ENCODE measurements around the gene EMILIN3. TPM values are rescaled to one million over a fixed set of nuclear protein-coding genes. Genes with fewer than 3 reads are reported as not detected.

The EMILIN3 gene
- total RNA-seq, 1 experiment from 2014 or later = not detected

DNA sequence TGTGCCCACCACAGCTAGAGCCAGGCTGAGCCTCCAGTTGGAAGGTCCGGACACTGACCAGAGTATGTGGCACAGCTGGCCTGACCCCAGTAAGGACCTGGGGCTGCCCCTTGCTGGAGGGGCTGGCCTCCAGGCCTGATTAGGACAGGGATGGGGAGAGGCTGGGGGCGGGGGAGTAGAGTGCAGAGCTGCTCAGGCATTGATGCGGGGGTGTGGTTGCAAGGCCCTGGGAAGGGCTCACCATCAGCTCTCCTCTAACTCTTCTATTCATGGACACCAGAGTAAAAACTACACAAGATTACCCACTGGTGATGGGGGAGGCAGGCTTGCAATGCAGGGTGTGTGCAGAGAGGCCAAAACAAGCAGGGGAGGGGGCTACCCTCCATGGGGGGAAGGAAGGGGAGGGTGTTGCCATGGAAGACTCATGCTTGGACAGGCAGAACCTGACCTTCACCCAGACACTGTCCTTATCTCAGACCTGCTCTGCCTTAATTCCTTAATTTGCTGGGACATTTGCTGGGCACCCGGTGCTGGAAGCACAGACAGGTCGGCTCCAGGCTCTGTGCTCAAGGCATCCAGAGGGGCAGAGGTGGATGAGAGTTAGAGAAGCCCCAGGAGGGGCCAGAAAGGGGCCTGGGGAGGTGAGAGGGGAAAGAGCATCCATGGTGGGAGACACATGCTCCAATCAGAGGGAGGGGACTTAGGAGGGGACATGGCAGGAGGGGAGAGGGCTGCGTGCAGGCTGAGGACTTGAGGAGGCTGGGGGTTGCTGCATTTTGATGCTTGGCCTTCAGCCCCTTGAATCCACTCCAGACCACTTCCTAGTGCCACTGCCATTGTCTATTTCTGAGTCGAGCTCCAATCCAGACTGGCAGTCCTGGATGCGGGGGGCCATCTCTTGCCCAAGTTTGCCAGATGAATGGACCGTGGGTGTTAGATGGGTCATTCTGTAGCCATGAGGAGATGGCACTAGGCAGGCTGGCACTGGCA lies 7.6 kb upstream of the EMILIN3 start:
- DNase-seq = no peak
- Histone ChIP-seq H3K79me2 (ENCODE audit: low read length) (no peaks in the 10 kb centered on the region), H3K4me2 (ENCODE audit: low read depth, low read length, poor library complexity, severe bottlenecking) (no peak overlapping the region), H2AFZ (ENCODE audit: low read length) (no peak overlapping the region), H3K36me3 (ENCODE audit: insufficient read depth, low read length) (no peaks in the 10 kb centered on the region), H3K9me2 (replicated peaks; ENCODE audit: insufficient read depth, low read length) (no peaks in the 10 kb centered on the region), H3K9ac (ENCODE audit: low read length) (no peak overlapping the region), H3K4me1 (ENCODE audit: low read length) (no peaks in the 10 kb centered on the region), H3K9me3 (ENCODE audit: low read length) (no peaks in the 10 kb centered on the region), H4K20me1 (ENCODE audit: insufficient read depth, low read depth, low read length) (no peaks in the 10 kb centered on the region), H3K4me3 (ENCODE audit: low read length) (no peak overlapping the region), H3K27me3 (ENCODE audit: low read length) (no peaks in the 10 kb centered on the region), H3K27ac (ENCODE audit: low read length) (no peak overlapping the region)

DNA sequence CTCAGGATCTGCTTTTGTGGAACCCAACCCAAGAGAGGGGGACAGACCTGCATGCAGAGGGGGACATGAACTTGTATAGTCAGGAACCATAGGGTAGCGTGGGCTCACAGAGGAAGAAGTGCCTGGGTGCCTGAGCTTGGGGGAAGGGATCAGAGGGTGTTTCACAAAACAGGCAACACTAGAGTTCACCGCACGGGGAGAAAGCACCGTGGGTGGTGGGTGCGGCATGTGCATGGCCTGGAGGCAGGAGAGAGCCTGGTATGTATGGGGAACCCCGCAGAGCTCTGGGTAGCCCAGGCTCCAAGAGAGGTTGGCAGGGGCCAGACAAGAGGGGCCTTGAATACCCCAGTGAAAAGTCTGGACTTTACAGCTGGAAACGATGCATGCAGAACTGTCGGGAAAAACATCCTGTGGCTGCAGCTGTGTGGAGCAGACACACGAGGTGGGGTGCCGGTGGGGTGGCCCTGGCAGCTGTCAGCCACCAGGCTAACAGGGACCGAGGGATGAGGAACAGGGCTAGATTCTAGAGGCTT lies 6.7 kb upstream of the EMILIN3 start:
- Histone ChIP-seq H3K9ac (ENCODE audit: low read length) (no peak overlapping the region), H3K79me2 (ENCODE audit: low read length) (no peaks in the 10 kb centered on the region)

DNA sequence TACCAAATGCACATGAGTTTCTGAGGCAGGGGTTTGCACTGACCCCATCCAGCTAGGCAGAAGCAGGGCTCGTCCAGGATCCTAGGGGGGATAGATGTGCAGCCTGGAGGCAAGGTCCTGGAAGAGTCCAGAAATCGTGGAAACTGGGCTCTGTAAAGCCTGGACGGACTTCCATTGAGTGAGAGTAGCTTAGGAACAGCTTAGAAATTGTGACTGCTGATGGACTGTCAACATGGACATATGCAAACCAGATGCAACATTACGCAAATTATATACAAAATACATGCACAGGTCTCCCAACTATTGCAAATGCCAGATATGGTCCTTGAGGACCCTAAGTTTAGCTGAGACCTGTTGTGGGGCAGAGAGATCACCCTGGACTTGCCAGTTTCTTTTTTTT lies 4.8 kb upstream of the EMILIN3 start:
- no peaks in the 10 kb centered on the region for H3K36me3 ChIP-seq (ENCODE audit: insufficient read depth, low read length)
- H3K27me3 ChIP-seq (ENCODE audit: low read length) = no peaks in the 10 kb centered on the region
- H3K9ac ChIP-seq (ENCODE audit: low read length) = no peak overlapping the region
- H3K9me2 ChIP-seq (replicated peaks; ENCODE audit: insufficient read depth, low read length) = no peaks in the 10 kb centered on the region
- H4K20me1 ChIP-seq (ENCODE audit: insufficient read depth, low read depth, low read length) = no peaks in the 10 kb centered on the region
- no peaks in the 10 kb centered on the region for H3K4me1 ChIP-seq (ENCODE audit: low read length)
- no peaks in the 10 kb centered on the region for H3K9me3 ChIP-seq (ENCODE audit: low read length)
- H3K79me2 ChIP-seq (ENCODE audit: low read length) = no peaks in the 10 kb centered on the region
- H3K4me3 ChIP-seq (ENCODE audit: low read length) = no peak overlapping the region
- no peak overlapping the region for H3K4me2 ChIP-seq (ENCODE audit: low read depth, low read length, poor library complexity, severe bottlenecking)
- no peak overlapping the region for H3K27ac ChIP-seq (ENCODE audit: low read length)
- no peak for DNase-seq
- H2AFZ ChIP-seq (ENCODE audit: low read length) = no peak overlapping the region

More for the DNA sequence above, 6.7 kb upstream of the EMILIN3 start:
- Histone ChIP-seq H2AFZ (ENCODE audit: low read length) (no peak overlapping the region), H3K4me1 (ENCODE audit: low read length) (no peaks in the 10 kb centered on the region), H3K9me3 (ENCODE audit: low read length) (no peaks in the 10 kb centered on the region), H3K27me3 (ENCODE audit: low read length) (no peaks in the 10 kb centered on the region), H3K36me3 (ENCODE audit: insufficient read depth, low read length) (no peaks in the 10 kb centered on the region), H3K4me3 (ENCODE audit: low read length) (no peak overlapping the region), H3K27ac (ENCODE audit: low read length) (no peak overlapping the region), H4K20me1 (ENCODE audit: insufficient read depth, low read depth, low read length) (no peaks in the 10 kb centered on the region), H3K9me2 (replicated peaks; ENCODE audit: insufficient read depth, low read length) (no peaks in the 10 kb centered on the region), H3K4me2 (ENCODE audit: low read depth, low read length, poor library complexity, severe bottlenecking) (no peak overlapping the region)
- DNase-seq = no peak

DNA sequence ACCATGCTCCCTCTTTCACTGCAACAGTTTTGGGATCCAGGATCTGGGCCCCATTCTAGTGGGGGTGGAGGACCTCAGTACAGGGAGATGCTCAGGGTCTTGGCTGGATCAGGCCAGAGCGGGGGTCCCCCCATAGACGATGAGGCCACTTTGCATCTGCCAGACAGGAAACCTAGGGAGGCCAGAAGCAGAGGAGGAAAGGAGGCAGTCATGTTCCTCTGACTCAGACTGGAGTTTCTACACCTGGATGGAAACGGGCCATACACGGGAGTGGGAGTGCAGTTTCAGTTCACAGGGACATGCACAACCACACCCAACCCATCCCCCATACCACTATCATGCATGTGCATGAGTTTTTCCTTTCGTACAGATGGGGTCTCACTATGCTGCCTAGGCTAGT lies 3.6 kb upstream of the EMILIN3 start:
- H3K9ac ChIP-seq (ENCODE audit: low read length) = no peak overlapping the region
- H3K79me2 ChIP-seq (ENCODE audit: low read length) = no peaks in the 10 kb centered on the region
- H2AFZ ChIP-seq (ENCODE audit: low read length) = no peak overlapping the region
- H3K27ac ChIP-seq (ENCODE audit: low read length) = no peak overlapping the region
- no peak overlapping the region for H3K4me2 ChIP-seq (ENCODE audit: low read depth, low read length, poor library complexity, severe bottlenecking)
- H3K4me1 ChIP-seq (ENCODE audit: low read length) = no peaks in the 10 kb centered on the region
- H3K9me2 ChIP-seq (replicated peaks; ENCODE audit: insufficient read depth, low read length) = no peaks in the 10 kb centered on the region
- no peak overlapping the region for H3K4me3 ChIP-seq (ENCODE audit: low read length)
- no peaks in the 10 kb centered on the region for H4K20me1 ChIP-seq (ENCODE audit: insufficient read depth, low read depth, low read length)
- H3K9me3 ChIP-seq (ENCODE audit: low read length) = no peaks in the 10 kb centered on the region
- no peaks in the 10 kb centered on the region for H3K27me3 ChIP-seq (ENCODE audit: low read length)
- no peak for DNase-seq
- H3K36me3 ChIP-seq (ENCODE audit: insufficient read depth, low read length) = no peaks in the 10 kb centered on the region

DNA sequence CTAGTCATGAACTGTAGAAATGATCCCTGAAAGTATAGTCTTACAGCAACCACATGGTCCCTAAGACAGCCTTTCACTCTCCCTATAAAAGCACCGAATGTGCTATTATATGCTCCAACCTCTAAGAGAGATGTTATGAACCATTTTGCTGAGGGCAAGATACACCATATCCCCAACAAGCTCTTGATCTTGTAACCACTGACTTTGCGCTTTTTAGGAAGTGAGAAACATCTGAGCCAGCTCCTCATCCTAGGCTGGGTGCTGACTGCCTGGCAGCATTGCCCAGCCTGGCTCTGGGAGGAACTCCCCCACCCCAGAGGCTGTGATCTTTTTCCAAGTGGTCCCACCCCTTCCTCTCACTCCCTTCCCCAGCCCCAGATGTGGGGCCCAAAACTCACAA lies 3.1 kb upstream of the EMILIN3 start:
- Histone ChIP-seq H4K20me1 (ENCODE audit: insufficient read depth, low read depth, low read length) (no peaks in the 10 kb centered on the region), H2AFZ (ENCODE audit: low read length) (no peak overlapping the region), H3K79me2 (ENCODE audit: low read length) (no peaks in the 10 kb centered on the region), H3K4me3 (ENCODE audit: low read length) (no peak overlapping the region), H3K9me2 (replicated peaks; ENCODE audit: insufficient read depth, low read length) (no peaks in the 10 kb centered on the region), H3K27ac (ENCODE audit: low read length) (no peak overlapping the region), H3K9me3 (ENCODE audit: low read length) (no peaks in the 10 kb centered on the region), H3K27me3 (ENCODE audit: low read length) (no peaks in the 10 kb centered on the region), H3K36me3 (ENCODE audit: insufficient read depth, low read length) (no peaks in the 10 kb centered on the region), H3K9ac (ENCODE audit: low read length) (no peak overlapping the region), H3K4me1 (ENCODE audit: low read length) (no peaks in the 10 kb centered on the region), H3K4me2 (ENCODE audit: low read depth, low read length, poor library complexity, severe bottlenecking) (no peak overlapping the region)
- DNase-seq = no peak

DNA sequence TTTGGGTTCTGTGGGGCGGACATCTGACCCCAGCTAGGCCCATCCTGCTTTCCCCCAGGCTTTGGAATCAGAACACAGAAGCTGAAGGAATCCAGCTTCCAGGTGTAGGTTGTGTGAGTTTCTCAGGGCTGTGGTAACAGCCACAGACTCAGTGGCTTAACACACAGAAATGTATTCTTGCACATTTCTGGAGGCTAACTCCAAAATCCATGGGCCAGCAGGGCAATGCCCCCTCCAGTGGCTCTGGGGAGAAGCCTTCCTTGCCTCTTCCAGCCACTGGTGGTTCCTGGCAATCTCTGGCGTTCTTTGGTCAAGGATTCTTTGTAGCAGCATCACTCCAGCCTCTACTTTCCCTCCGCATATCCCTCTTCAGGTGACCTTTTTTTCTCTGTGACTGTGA lies 1.3 kb upstream of the EMILIN3 start:
- no peak overlapping the region for H3K4me3 ChIP-seq (ENCODE audit: low read length)
- no peak overlapping the region for H3K9ac ChIP-seq (ENCODE audit: low read length)
- no peaks in the 10 kb centered on the region for H3K36me3 ChIP-seq (ENCODE audit: insufficient read depth, low read length)
- H3K4me2 ChIP-seq (ENCODE audit: low read depth, low read length, poor library complexity, severe bottlenecking) = no peak overlapping the region
- H3K27ac ChIP-seq (ENCODE audit: low read length) = no peak overlapping the region
- no peaks in the 10 kb centered on the region for H3K27me3 ChIP-seq (ENCODE audit: low read length)
- H3K4me1 ChIP-seq (ENCODE audit: low read length) = no peaks in the 10 kb centered on the region
- no peaks in the 10 kb centered on the region for H3K9me2 ChIP-seq (replicated peaks; ENCODE audit: insufficient read depth, low read length)
- H3K9me3 ChIP-seq (ENCODE audit: low read length) = no peaks in the 10 kb centered on the region
- no peaks in the 10 kb centered on the region for H3K79me2 ChIP-seq (ENCODE audit: low read length)
- no peak overlapping the region for H2AFZ ChIP-seq (ENCODE audit: low read length)
- DNase-seq = no peak
- H4K20me1 ChIP-seq (ENCODE audit: insufficient read depth, low read depth, low read length) = no peaks in the 10 kb centered on the region

DNA sequence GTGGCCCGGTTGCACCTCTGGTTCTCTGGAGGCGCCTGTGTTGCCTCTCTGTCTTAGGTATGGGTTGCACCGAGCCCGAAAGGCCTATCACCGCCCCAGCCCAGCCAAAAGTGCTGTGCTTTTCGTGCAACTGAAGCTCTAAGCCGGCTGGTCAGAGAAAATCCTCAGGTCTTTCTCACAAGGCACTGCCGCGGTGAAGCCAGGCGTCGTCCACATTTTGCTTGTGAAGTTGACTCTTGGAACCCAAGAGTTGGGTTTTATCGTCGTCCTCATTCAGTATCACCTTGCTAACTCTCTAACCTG lies 726 bp upstream of the EMILIN3 start:
- Histone ChIP-seq H3K9me3 (ENCODE audit: low read length) (no peaks in the 10 kb centered on the region), H3K27me3 (ENCODE audit: low read length) (no peaks in the 10 kb centered on the region), H3K4me2 (ENCODE audit: low read depth, low read length, poor library complexity, severe bottlenecking) (no peak overlapping the region), H2AFZ (ENCODE audit: low read length) (no peak overlapping the region), H3K9ac (ENCODE audit: low read length) (no peak overlapping the region), H3K4me1 (ENCODE audit: low read length) (no peaks in the 10 kb centered on the region), H4K20me1 (ENCODE audit: insufficient read depth, low read depth, low read length) (no peaks in the 10 kb centered on the region), H3K36me3 (ENCODE audit: insufficient read depth, low read length) (no peaks in the 10 kb centered on the region), H3K79me2 (ENCODE audit: low read length) (no peaks in the 10 kb centered on the region), H3K9me2 (replicated peaks; ENCODE audit: insufficient read depth, low read length) (no peaks in the 10 kb centered on the region), H3K27ac (ENCODE audit: low read length) (no peak overlapping the region), H3K4me3 (ENCODE audit: low read length) (no peak overlapping the region)
- DNase-seq = no peak

DNA sequence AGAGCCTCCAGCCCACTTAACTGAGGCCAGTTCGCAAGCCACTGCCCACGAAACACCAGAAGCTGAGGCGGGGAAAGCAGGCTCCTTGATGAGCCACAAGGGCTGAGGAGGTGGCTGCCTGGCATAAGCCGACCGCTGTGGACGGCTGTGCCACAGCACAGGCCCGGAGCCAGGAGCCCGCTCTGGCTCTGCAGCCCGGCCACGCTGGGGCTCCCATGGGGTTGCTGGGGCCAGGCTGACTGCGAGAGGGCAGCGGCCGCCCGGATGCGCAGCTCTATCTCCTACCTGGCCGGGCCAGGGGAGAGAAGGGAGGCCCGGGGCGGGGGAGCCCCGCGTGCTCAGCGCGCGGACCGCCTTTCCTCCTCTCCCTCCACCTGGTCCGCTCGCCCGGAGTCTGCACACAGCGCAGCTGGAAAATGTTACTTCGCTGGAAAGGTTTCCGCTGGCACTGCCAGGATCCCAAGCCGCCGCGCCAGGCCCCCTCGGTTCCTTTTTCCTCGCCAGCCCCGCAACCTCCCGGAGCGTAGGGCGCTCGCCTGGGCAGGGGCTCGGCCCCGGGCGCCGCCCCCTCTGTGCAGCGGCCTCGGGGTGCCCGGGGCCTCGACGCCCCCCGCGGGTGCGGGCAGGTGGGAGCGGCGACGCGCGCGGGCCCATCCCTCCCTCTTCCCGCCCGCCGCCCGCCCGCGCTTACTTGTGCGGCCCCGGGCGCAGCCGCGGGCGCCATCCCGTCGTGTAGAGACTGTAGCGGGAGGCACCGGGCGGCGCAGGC lies 657 bp downstream of the EMILIN3 start:
- Histone ChIP-seq H3K27ac (ENCODE audit: low read length) (no peak overlapping the region), H3K79me2 (ENCODE audit: low read length) (no peaks in the 10 kb centered on the region), H3K4me3 (ENCODE audit: low read length) (no peak overlapping the region), H3K27me3 (ENCODE audit: low read length) (no peaks in the 10 kb centered on the region), H3K4me1 (ENCODE audit: low read length) (no peaks in the 10 kb centered on the region), H3K36me3 (ENCODE audit: insufficient read depth, low read length) (no peaks in the 10 kb centered on the region), H3K9ac (ENCODE audit: low read length) (no peak overlapping the region), H2AFZ (ENCODE audit: low read length) (no peak overlapping the region), H4K20me1 (ENCODE audit: insufficient read depth, low read depth, low read length) (no peaks in the 10 kb centered on the region), H3K9me3 (ENCODE audit: low read length) (no peaks in the 10 kb centered on the region), H3K4me2 (ENCODE audit: low read depth, low read length, poor library complexity, severe bottlenecking) (no peak overlapping the region), H3K9me2 (replicated peaks; ENCODE audit: insufficient read depth, low read length) (no peaks in the 10 kb centered on the region)
- no peak for DNase-seq
